Measurements from ENCODE around the gene CSAG1.
"Not testable (repeated sequence)": the region's sequence is repeated elsewhere in the genome, so short reads cannot be mapped to it uniquely, and the experiment has no call there.

CSAG1 gene

GRCh38 chrX:152697952-152698931, 35.3 kb downstream of the CSAG1 start, which contains the start of gene MAGEA3:
Gene MAGEA3 (plus strand): TSS chrX:152698794. CDS start chrX:152700833, 2,039 bp downstream.
- DNase-seq (ENCODE audit: low read depth): not testable (repeated sequence)

DNA sequence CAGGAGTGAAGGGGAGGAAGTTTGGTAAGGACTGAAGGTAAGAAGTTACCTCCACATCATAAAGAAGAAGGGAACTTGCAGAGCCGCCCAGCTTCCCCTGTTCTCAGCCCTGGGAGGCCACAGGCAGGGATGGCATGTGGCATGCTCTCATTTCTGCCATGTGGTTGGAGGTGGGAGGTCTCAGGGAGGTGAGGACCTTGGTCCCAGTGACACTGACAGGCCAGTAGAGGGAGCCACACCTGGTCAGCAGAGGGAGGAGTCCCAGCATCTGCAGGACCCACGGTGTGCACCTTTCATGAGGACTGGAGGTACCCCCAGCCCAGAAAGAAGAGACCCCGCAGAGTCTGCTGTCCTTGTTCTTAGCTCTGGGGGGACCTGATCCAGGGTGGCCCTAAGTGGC, 52.5 kb downstream of the CSAG1 start:
- not testable (repeated sequence) for DNase-seq (ENCODE audit: low read depth)

Measured in GM04503 (cell line).